Caco-2 (cell line): ENCODE data around the gene CPAMD8. TPM values are rescaled to one million over a fixed set of nuclear protein-coding genes. Genes with fewer than 3 reads are reported as not detected.

Experiments
- BruUV-seq: library from RNA; stranded (reverse); fragments of 400-500 nt; replicated peaks from 2 replicates; lab custom pipeline; 2021; lab: Mats Ljungman, UMichigan
- CTCF ChIA-PET: fragments of 300-600 bp; sonication (Branson Sonifier 250); formaldehyde crosslinking; loops from one replicate; lab custom pipeline; 2022; ENCODE audit warnings: antibody characterized with exemption; lab: Charles Lee
- POLR2A ChIA-PET: fragments of 300-600 bp; sonication (Branson Sonifier 250); formaldehyde crosslinking; loops from one replicate; lab custom pipeline; 2022; ENCODE audit warnings: antibody characterized with exemption; lab: Charles Lee
- DNase-seq, 2 experiments: peaks; one replicate each; pipeline versions ENCODE4 v3.0.0 to v3.0.0-alpha.2; 2020 to 2022
- H3K27me3 ChIP-seq: replicated peaks from 2 replicates; pipeline ENCODE4 v1.6.0; 2011; ENCODE audit warnings: low read length; ENCODE audit not compliant: control insufficient read depth, insufficient read depth
- H3K36me3 ChIP-seq: 2 replicates; pipeline ENCODE4 v1.5.1; 2011; ENCODE audit warnings: low read length; ENCODE audit not compliant: control insufficient read depth, insufficient read depth
- H3K4me1 ChIP-seq: fragments of 250-450 bp; sonication (Bioruptor Pico); 2 replicates; pipeline ENCODE4 v1.5.1; 2020; ENCODE audit warnings: mild to moderate bottlenecking
- H3K4me3 ChIP-seq: 2 replicates; pipeline ENCODE4 v1.5.1; 2011; ENCODE audit warnings: low read depth, mild to moderate bottlenecking, control low read depth, low read length
- H3K9me3 ChIP-seq: fragments of 250-450 bp; sonication (Bioruptor Pico); 2 replicates; pipeline ENCODE4 v1.5.1; 2020; ENCODE audit warnings: mild to moderate bottlenecking, moderate library complexity
- H3K27ac Mint-ChIP-seq: one replicate; pipeline ENCODE4 v1.8.0; 2022; ENCODE audit warnings: mixed read lengths; ENCODE audit not compliant: unreplicated experiment
- H3K27me3 Mint-ChIP-seq: one replicate; pipeline ENCODE4 v1.8.0; 2022; ENCODE audit warnings: mixed read lengths; ENCODE audit not compliant: insufficient read depth, unreplicated experiment
- H3K36me3 Mint-ChIP-seq: one replicate; pipeline ENCODE4 v1.8.0; 2022; ENCODE audit warnings: mild to moderate bottlenecking, mixed read lengths; ENCODE audit not compliant: insufficient read depth, unreplicated experiment
- H3K4me1 Mint-ChIP-seq: one replicate; pipeline ENCODE4 v1.8.0; 2022; ENCODE audit warnings: low read depth, mixed read lengths; ENCODE audit not compliant: unreplicated experiment
- H3K4me3 Mint-ChIP-seq: one replicate; pipeline ENCODE4 v1.8.0; 2022; ENCODE audit warnings: mild to moderate bottlenecking, moderate library complexity, mixed read lengths; ENCODE audit not compliant: unreplicated experiment
- H3K9me3 Mint-ChIP-seq: one replicate; pipeline ENCODE4 v1.8.0; 2022; ENCODE audit warnings: mixed read lengths; ENCODE audit not compliant: unreplicated experiment
- intact Hi-C: fragments of 100-400 bp; cut with micrococcal nuclease; formaldehyde crosslinking; loops from one replicate; pipeline ENCODE4 v1.10.0; 2022; ENCODE audit not compliant: unreplicated experiment
- total RNA-seq: library from RNA; stranded (reverse); gene quantifications from 2 replicates; pipeline ENCODE4 v1.2.3, GENCODE V29; 2022
- TF ChIP-seq, protein P1 (sequence below), 2 experiments: fragments of 200-600 bp in 1 of 2; IDR thresholded peaks; 1 replicate in 1 of 2; 2 replicates in 1 of 2; pipeline versions ENCODE4 v1.5.1 to v1.8.0; 2011 to 2022; ENCODE audit warnings: antibody characterized with exemption in 1 of 2, control low read depth in 1 of 2, inconsistent platforms in 1 of 2, low read depth in 1 of 2, low read length in 1 of 2, mild to moderate bottlenecking in 1 of 2, moderate library complexity in 1 of 2; ENCODE audit not compliant: insufficient read depth in 1 of 2, severe bottlenecking in 1 of 2, unreplicated experiment in 1 of 2

The CPAMD8 gene
- total RNA-seq, 1 experiment from 2014 or later = 1.1 TPM

DNA sequence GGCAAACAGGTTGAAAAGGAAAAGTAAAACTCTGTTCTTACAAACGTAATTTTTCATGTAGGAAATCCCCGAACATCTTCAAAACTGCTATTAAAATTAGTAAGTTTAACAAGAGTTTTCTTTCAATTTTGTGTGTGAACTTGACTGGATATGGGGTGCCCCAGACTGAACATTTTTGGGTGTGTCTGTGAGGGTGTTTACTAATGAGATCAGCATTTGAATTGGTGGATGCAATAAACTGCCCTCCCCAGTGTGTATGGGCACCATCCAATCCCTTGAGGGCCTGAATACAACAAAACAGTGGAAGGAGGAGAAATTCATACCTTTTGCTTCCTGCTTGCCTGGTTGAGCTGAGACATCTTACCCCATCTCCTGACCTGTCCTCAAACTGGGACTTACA is 36.8 kb upstream of the CPAMD8 start:
- peaks cover 61% of the 10 kb centered on the region for H3K36me3 Mint-ChIP-seq

GRCh38 chr19:17061691-17062090 is 35.1 kb upstream of the CPAMD8 start:
- no peaks in the 10 kb centered on the region; the same call in none of the 2 replicates for H3K36me3 ChIP-seq
- H3K4me1 Mint-ChIP-seq = no peaks in the 10 kb centered on the region
- H3K4me3 Mint-ChIP-seq = no peak overlapping the region
- H3K9me3 ChIP-seq = no peaks in the 10 kb centered on the region
- intact Hi-C loops = no loop called here
- no peak for DNase-seq
- H3K27me3 ChIP-seq = no peaks in the 10 kb centered on the region
- H3K4me3 ChIP-seq = no peak overlapping the region
- no TSS peak for BruUV-seq
- H3K9me3 Mint-ChIP-seq = peaks cover 10% of the 10 kb centered on the region
- H3K27ac Mint-ChIP-seq = no peak overlapping the region
- H3K27me3 Mint-ChIP-seq = no peaks in the 10 kb centered on the region
- POLR2A ChIA-PET = no interaction called here
- TF ChIP-seq, protein P1, sequence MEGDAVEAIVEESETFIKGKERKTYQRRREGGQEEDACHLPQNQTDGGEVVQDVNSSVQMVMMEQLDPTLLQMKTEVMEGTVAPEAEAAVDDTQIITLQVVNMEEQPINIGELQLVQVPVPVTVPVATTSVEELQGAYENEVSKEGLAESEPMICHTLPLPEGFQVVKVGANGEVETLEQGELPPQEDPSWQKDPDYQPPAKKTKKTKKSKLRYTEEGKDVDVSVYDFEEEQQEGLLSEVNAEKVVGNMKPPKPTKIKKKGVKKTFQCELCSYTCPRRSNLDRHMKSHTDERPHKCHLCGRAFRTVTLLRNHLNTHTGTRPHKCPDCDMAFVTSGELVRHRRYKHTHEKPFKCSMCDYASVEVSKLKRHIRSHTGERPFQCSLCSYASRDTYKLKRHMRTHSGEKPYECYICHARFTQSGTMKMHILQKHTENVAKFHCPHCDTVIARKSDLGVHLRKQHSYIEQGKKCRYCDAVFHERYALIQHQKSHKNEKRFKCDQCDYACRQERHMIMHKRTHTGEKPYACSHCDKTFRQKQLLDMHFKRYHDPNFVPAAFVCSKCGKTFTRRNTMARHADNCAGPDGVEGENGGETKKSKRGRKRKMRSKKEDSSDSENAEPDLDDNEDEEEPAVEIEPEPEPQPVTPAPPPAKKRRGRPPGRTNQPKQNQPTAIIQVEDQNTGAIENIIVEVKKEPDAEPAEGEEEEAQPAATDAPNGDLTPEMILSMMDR (IDR thresholded peaks at IDR 0.05; ENCODE audit: insufficient read depth in 1 of 2, low read depth in 1 of 2, low read length in 1 of 2, severe bottlenecking in 1 of 2, unreplicated experiment in 1 of 2) = no peak
- H3K36me3 Mint-ChIP-seq = peaks cover 51% of the 10 kb centered on the region
- CTCF ChIA-PET = no interaction called here
- no peaks in the 10 kb centered on the region for H3K4me1 ChIP-seq

More for the DNA sequence above, 36.8 kb upstream of the CPAMD8 start:
- ChIA-PET POLR2A (no interaction called here), CTCF (no interaction called here)
- TF ChIP-seq, protein P1 (IDR thresholded peaks at IDR 0.05; ENCODE audit: insufficient read depth in 1 of 2, low read depth in 1 of 2, low read length in 1 of 2, severe bottlenecking in 1 of 2, unreplicated experiment in 1 of 2) = no peak
- Mint-ChIP-seq H3K4me3 (no peak overlapping the region), H3K4me1 (no peaks in the 10 kb centered on the region), H3K27me3 (no peaks in the 10 kb centered on the region), H3K27ac (no peak overlapping the region), H3K9me3 (peaks cover 10% of the 10 kb centered on the region)
- BruUV-seq = no TSS peak
- no peaks in the 10 kb centered on the region for H3K4me1 ChIP-seq
- no peaks in the 10 kb centered on the region for H3K27me3 ChIP-seq
- H3K9me3 ChIP-seq = no peaks in the 10 kb centered on the region
- DNase-seq = no peak
- no peak overlapping the region for H3K4me3 ChIP-seq
- intact Hi-C loops = no loop called here
- H3K36me3 ChIP-seq = no peaks in the 10 kb centered on the region; the same call in none of the 2 replicates

DNA sequence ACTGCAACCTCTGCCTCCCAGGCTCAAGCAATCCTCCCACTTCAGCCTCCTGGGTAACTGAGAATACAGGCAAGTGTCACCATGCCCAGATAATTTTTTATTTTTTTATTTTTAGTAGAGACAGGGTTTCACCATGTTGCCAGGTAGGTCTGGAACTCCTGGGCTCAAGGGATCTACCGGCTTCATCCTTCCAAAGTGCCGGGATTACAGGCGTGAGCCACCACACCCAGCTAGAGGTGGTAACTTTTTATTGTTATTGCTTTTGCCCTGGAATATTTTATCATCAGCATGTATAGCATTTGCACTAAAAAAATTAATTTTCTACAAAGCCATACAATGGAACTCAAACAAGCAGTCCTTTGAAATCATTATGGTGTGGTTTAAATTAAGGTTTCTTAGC is 34.6 kb upstream of the CPAMD8 start:
- CTCF ChIA-PET = interaction anchor here (0.5 kb wide), 1 partner anchor 335 kb away, joined by 7 read pairs; no protein-coding TSS in a partner anchor
- no peaks in the 10 kb centered on the region for H3K27me3 Mint-ChIP-seq
- Histone ChIP-seq H3K36me3 (no peaks in the 10 kb centered on the region; the same call in none of the 2 replicates), H3K27me3 (no peaks in the 10 kb centered on the region), H3K4me1 (no peaks in the 10 kb centered on the region), H3K9me3 (no peaks in the 10 kb centered on the region), H3K4me3 (no peak overlapping the region)
- no peak overlapping the region for H3K4me3 Mint-ChIP-seq
- peaks cover 50% of the 10 kb centered on the region for H3K36me3 Mint-ChIP-seq
- BruUV-seq = no TSS peak
- intact Hi-C loops = no loop called here
- H3K9me3 Mint-ChIP-seq = peaks cover 10% of the 10 kb centered on the region
- H3K27ac Mint-ChIP-seq = no peak overlapping the region
- H3K4me1 Mint-ChIP-seq = no peaks in the 10 kb centered on the region
- TF ChIP-seq, protein P1 (IDR thresholded peaks at IDR 0.05; ENCODE audit: insufficient read depth in 1 of 2, low read depth in 1 of 2, low read length in 1 of 2, severe bottlenecking in 1 of 2, unreplicated experiment in 1 of 2) = no peak
- POLR2A ChIA-PET = no interaction called here
- DNase-seq = no peak
